GM19452 (cell line): ENCODE data around the gene BLOC1S2.
"Not testable (repeated sequence)": the region's sequence is repeated elsewhere in the genome, so short reads cannot be mapped to it uniquely, and the experiment has no call there.

Experiments used
- ATAC-seq: cut with Tn5 transposase; IDR thresholded peaks from one replicate; pipeline ENCODE4 v1.9.1; 2021; ENCODE audit not compliant: unreplicated experiment

Gene BLOC1S2

GRCh38 chr10:100286051-100287033 is at the start of gene BLOC1S2:
TSS of gene BLOC1S2 (minus strand) at chr10:100286680. CDS start at chr10:100286659, 21 bp downstream.
- peak; percentile 91 for ATAC-seq

DNA sequence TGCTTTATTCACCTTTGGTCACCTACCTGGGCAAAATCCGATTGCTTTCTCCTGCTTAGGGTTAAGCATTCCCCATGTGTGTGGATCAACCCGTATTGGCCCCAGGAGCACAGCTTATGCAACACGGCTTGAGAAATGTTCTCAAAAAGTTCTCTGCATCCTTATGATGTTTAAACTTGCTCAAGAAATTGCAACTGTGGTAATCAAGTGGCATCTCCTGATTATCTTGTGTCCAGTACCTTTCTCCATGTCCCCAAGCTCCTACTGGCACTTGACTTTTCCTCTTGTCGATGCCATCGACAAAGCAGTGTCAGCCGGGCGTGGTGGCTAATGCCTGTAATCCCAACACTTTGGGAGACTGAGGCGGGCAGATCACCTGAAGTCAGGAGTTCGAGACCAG is 48.3 kb upstream of the BLOC1S2 start:
- no peak for ATAC-seq

DNA sequence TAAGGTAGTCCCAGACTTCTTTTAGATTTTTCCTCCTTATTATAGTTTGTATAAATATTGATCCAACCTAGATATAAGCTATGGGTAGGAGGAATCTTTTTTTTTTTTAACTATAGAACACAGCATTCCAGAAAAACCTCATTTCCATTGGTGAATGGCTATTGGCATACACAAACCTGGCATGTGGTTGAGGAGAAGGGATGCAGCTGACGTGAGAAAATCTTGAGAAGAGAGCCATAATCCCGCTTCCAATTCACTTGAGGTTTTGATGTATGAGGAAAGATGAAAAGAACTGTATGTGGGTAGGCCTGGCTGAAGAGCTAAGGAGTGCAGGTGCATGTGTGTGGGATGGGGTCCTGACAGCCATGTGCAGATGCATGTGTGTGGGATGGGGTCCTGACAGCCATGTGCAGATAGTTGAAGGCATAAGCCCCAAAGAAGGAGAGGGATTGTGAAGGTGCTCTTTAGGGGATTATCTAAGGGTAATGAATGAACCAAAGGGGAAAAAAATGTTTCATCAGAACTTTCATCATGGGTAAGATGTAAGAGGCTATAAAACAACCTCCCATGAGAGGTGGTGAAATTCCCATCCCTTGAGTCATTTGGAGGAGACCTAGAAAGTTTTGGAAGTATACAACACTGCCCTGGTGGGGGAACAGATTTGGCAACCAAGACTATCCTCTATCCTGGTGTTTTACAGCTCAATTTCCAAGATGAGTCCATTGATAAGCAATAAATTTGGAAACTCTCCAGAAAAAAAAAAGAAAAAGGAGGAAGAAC is 47.4 kb upstream of the BLOC1S2 start:
- ATAC-seq: no peak

DNA sequence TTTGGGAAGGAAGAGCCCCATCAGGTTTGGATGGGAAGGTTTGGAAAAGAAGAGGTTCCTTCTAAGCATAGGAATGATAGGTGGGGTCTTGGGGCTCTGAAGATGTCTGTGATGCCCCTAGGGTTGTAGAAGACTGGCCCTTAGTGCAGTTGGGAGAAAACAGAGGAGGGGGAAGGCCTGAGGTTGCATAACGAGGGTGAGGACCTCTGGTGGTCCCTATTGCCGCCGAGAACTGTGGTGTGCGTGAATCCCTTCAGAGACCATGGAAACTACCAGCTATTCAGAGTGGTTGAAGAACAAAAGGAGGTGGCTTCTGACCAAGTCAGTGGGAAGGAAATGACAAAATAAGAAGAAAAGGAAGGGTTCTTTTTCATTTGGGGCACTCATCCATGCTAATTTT is 46.6 kb upstream of the BLOC1S2 start:
- no peak for ATAC-seq

- ATAC-seq: no peak
Measured at GRCh38 chr10:100330079-100330478, 43.6 kb upstream of the BLOC1S2 start, which contains the start of gene PKD2L1. TSS of gene PKD2L1 (minus strand) at chr10:100330228. CDS start at chr10:100330103, 125 bp downstream.

- ATAC-seq: no peak
Measured at GRCh38 chr10:100328198-100328597, 41.7 kb upstream of the BLOC1S2 start.

GRCh38 chr10:100327718-100328009 is 41.2 kb upstream of the BLOC1S2 start:
- ATAC-seq: no peak

- ATAC-seq: peak; percentile 98
Measured at GRCh38 chr10:100327007-100327717, 40.7 kb upstream of the BLOC1S2 start.

DNA sequence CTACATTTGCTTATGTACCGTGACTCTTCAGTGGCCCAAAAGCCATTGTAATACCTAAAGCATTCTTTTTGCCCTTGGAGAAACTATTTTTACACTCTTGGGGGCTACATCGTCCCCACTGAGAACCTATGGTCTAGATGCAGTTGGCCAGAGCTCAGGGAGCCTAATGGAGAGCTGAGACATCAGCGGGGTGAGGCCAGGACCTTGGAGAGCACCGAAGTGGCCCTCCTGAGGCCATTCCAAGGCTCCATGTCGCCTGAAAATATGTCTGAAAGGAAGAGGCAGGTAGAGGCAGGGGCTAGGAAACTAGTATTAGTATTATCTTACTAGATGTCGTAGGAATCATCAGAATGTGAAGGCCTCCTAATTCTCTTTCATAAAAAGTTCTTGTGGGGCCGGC is 38.7 kb upstream of the BLOC1S2 start:
- no peak for ATAC-seq

DNA sequence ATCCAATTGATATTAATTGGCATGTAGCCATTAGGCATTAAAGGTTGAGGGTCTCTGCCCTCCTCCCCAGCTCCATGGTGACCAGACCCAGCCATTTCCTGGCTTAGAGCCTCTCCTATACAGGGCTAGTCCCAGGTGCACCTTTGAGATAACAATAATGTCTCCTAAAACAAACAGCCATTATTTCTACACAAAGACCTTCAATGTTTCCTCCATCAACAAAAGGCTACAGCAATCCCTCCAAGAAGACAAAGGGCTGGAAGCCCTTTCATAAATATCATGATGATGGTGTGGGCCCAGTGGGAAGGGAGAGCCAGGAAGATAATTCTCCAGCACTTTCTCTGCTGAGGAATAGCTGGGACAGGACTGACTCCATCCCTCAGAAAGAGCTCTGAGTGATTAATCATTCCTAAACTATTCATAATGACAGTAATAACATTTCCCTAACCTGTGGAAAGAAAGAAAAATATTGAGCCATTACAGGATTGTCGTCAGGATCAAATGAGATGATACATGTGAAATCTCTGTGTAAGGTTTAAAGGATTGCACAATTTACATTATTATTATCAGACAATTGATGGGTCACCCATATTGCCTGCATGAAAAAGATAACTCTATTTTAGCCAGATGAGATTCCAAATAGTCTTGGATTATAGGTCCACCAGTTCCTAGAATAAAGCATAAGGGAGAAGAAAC is 33.4 kb upstream of the BLOC1S2 start:
- ATAC-seq: no peak

GRCh38 chr10:100318207-100318606 is 31.7 kb upstream of the BLOC1S2 start:
- ATAC-seq: no peak

DNA sequence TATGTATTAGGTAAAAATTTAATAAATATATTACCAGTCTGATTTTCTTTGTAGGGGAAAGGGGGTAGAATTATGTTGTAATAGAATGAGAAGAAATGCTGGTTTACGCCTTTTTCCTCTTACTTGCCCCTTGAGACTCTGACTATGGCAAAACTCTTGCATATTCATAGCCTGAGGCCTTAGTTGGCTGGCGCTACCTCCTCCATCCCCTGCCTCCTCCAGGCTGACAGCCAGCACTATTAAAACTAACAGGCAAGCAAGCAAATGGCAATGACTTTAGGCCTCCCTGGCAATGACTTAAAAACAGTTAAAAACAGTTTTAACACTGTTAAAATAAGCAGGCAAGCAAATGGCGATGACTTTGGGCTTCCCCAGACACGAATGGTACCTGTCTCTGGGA is 29.1 kb upstream of the BLOC1S2 start:
- no peak for ATAC-seq

GRCh38 chr10:100311298-100311697 is 24.8 kb upstream of the BLOC1S2 start:
- ATAC-seq: no peak

DNA sequence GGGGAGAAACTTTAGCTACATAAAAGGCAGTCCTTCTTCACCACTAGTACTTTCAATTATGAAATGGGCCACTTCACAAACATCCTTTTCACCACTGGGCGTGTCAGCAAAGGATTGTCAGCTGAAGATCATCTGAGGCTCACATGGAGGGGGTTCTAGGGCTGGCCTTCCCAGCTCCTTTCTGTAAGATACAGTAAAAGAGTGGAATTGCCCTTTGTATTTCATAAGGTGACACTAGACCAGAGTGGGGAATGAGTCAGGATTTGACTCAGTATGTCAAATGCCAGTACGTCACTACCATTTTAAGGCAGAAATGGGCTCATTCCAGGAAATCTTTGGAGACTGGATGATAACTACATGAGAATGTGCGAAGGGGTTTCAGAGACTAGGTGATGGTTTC is 21.2 kb upstream of the BLOC1S2 start:
- no peak for ATAC-seq

DNA sequence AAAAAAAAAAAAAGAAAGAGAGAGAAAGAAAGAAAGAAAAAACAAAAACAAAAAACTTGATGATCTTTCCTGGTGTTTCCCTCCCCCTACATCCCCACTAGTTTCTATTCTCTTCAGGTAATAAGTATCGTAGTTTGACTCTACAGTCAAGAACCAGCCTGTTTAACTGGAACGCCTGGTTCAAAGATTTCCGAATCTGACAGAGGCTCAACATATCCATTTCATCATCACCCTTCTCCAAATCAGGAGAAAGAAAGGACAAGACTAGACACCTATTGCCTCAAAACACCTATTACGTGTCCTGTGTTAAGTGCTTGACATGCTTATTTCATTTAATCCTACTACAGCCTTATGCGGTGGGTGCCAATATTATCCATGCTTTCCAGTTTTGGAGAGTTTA is 20.4 kb upstream of the BLOC1S2 start:
- no peak for ATAC-seq

GRCh38 chr10:100304414-100304813 is 17.9 kb upstream of the BLOC1S2 start:
- no peak for ATAC-seq

GRCh38 chr10:100303724-100304319 is 17.3 kb upstream of the BLOC1S2 start:
- ATAC-seq: no peak

- not testable (repeated sequence) for ATAC-seq
Measured at GRCh38 chr10:100301123-100301522, 14.6 kb upstream of the BLOC1S2 start.

DNA sequence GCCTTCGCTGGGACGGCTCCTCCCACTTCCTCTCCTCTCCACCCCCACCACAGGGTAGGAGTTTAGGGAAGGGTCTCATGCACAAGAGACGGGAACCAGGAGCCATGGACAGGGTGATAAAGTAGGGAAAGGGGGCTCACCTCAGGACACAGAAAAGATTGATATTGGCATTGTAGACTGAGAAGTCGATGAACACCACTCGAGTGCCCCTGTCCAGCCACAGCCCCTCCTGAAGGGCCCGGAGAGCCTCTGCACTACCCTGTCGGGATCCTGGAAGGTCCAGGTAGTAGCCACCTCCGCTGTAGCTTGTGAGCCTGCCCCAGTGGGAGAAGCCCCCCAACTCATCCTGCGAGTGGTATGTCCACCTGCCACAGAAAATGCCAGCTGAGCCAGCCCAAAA is 10.8 kb upstream of the BLOC1S2 start:
- ATAC-seq: no peak

- ATAC-seq: no peak
Measured at GRCh38 chr10:100293066-100293465, 6.6 kb upstream of the BLOC1S2 start.
